ENCODE results near the gene TBC1D14. TPM values are rescaled to one million over a fixed set of nuclear protein-coding genes. Genes with fewer than 3 reads are reported as not detected.

TBC1D14 gene
- total RNA-seq: 40.2 TPM

GRCh38 chr4:6909113-6909969 lies at the start of gene TBC1D14:
Gene TBC1D14 (plus strand): TSS chr4:6909826. CDS start chr4:6923390, 13,564 bp downstream.
- peaks cover 36 to 46% (median 42%) of the 10 kb centered on the region in 3 donors for H3K4me1 ChIP-seq (ENCODE audit: control insufficient read depth in 3 of 3, insufficient read depth in 3 of 3, low read length in 3 of 3)
- no peaks in the 10 kb centered on the region for H3K9me3 ChIP-seq (ENCODE audit: control insufficient read depth in 3 of 3, low read length in 3 of 3)
- H3K27ac ChIP-seq (ENCODE audit: low read depth, low read length): peak within 1 kb of the TSS; percentile 94
- H3K9ac ChIP-seq (ENCODE audit: low read depth in 1 of 3, low read length in 3 of 3): peak within 1 kb of the TSS; percentile 84 to 92 (median 92)
- H3K27me3 ChIP-seq (ENCODE audit: control insufficient read depth in 3 of 3, insufficient read depth in 3 of 3, low read length in 3 of 3): peaks cover 0 to 6% (median 3%) of the 10 kb centered on the region in 3 donors
- H3K36me3 ChIP-seq (ENCODE audit: control insufficient read depth in 3 of 3, insufficient read depth in 3 of 3, low read length in 3 of 3): no peaks in the 10 kb centered on the region
- peak within 1 kb of the TSS; percentile 87 to 89 (median 88) for H3K4me3 ChIP-seq (ENCODE audit: low read length in 3 of 3)

DNA sequence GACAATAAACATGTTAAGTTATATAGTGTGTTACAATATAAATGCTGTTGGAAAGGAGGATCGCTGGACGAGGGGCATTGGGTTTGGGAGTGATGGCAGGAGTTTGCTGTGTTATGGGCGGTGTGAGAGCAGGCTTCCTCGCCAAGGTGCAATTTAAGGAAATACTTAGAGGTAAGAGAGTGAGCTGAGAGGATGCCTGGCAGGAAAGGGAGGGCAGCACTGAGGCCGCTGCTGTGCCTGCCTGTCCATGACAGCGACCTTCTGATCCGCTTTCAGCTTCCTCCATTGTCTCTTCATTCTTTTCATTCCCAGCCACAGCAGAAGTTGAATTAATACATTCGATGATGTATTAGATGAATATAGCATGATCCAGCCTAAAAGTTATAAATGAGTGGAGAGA lies 41.2 kb upstream of the TBC1D14 start:
- Histone ChIP-seq H3K36me3 (ENCODE audit: control insufficient read depth in 3 of 3, insufficient read depth in 3 of 3, low read length in 3 of 3) (peaks cover 37 to 51% (median 41%) of the 10 kb centered on the region in 3 donors), H3K27me3 (ENCODE audit: control insufficient read depth in 3 of 3, insufficient read depth in 3 of 3, low read length in 3 of 3) (no peaks in the 10 kb centered on the region), H3K4me3 (ENCODE audit: low read length in 3 of 3) (no peak overlapping the region), H3K27ac (ENCODE audit: low read depth, low read length) (no peak overlapping the region), H3K4me1 (ENCODE audit: control insufficient read depth in 3 of 3, insufficient read depth in 3 of 3, low read length in 3 of 3) (peaks cover 20 to 48% (median 35%) of the 10 kb centered on the region in 3 donors), H3K9ac (ENCODE audit: low read depth in 1 of 3, low read length in 3 of 3) (no peak overlapping the region), H3K9me3 (ENCODE audit: control insufficient read depth in 3 of 3, low read length in 3 of 3) (no peaks in the 10 kb centered on the region)

DNA sequence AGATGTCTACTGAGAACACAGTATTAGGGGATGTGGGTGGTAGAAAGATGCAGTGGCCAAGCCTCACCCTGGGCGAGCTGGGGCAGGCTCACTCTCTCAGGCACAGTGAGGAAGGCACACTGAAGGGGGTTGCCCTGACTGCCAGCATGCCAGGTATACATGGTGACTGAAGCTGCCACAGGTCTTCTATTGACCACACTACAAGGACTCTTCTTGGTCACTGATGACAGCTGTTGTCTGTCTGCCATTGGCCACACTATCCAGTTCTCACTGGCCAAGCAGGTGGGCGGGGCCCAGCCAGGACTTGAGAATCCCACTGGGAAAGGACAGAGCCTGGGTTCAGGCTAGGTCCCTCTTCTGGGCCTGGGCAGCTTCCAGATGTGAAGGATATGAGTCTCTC lies 39.7 kb upstream of the TBC1D14 start:
- Histone ChIP-seq H3K27me3 (ENCODE audit: control insufficient read depth in 3 of 3, insufficient read depth in 3 of 3, low read length in 3 of 3) (no peaks in the 10 kb centered on the region), H3K9ac (ENCODE audit: low read depth in 1 of 3, low read length in 3 of 3) (no peak overlapping the region), H3K4me1 (ENCODE audit: control insufficient read depth in 3 of 3, insufficient read depth in 3 of 3, low read length in 3 of 3) (peaks cover 36 to 63% (median 50%) of the 10 kb centered on the region in 3 donors), H3K36me3 (ENCODE audit: control insufficient read depth in 3 of 3, insufficient read depth in 3 of 3, low read length in 3 of 3) (peaks cover 45 to 60% (median 49%) of the 10 kb centered on the region in 3 donors), H3K27ac (ENCODE audit: low read depth, low read length) (peak overlapping the region; percentile 32), H3K9me3 (ENCODE audit: control insufficient read depth in 3 of 3, low read length in 3 of 3) (no peaks in the 10 kb centered on the region), H3K4me3 (ENCODE audit: low read length in 3 of 3) (no peak overlapping the region)

GRCh38 chr4:6873291-6873690 lies 36.3 kb upstream of the TBC1D14 start:
- Histone ChIP-seq H3K36me3 (ENCODE audit: control insufficient read depth in 3 of 3, insufficient read depth in 3 of 3, low read length in 3 of 3) (peaks cover 47 to 59% (median 54%) of the 10 kb centered on the region in 3 donors), H3K9ac (ENCODE audit: low read depth in 1 of 3, low read length in 3 of 3) (no peak overlapping the region), H3K4me1 (ENCODE audit: control insufficient read depth in 3 of 3, insufficient read depth in 3 of 3, low read length in 3 of 3) (peaks cover 37 to 60% (median 50%) of the 10 kb centered on the region in 3 donors), H3K9me3 (ENCODE audit: control insufficient read depth in 3 of 3, low read length in 3 of 3) (no peaks in the 10 kb centered on the region), H3K27me3 (ENCODE audit: control insufficient read depth in 3 of 3, insufficient read depth in 3 of 3, low read length in 3 of 3) (no peaks in the 10 kb centered on the region), H3K4me3 (ENCODE audit: low read length in 3 of 3) (no peak overlapping the region), H3K27ac (ENCODE audit: low read depth, low read length) (peak overlapping the region; percentile 67)

GRCh38 chr4:6873792-6874461 lies 35.7 kb upstream of the TBC1D14 start:
- Histone ChIP-seq H3K27me3 (ENCODE audit: control insufficient read depth in 3 of 3, insufficient read depth in 3 of 3, low read length in 3 of 3) (no peaks in the 10 kb centered on the region), H3K9me3 (ENCODE audit: control insufficient read depth in 3 of 3, low read length in 3 of 3) (no peaks in the 10 kb centered on the region), H3K4me1 (ENCODE audit: control insufficient read depth in 3 of 3, insufficient read depth in 3 of 3, low read length in 3 of 3) (peaks cover 37 to 54% (median 47%) of the 10 kb centered on the region in 3 donors), H3K36me3 (ENCODE audit: control insufficient read depth in 3 of 3, insufficient read depth in 3 of 3, low read length in 3 of 3) (peaks cover 53 to 62% (median 58%) of the 10 kb centered on the region in 3 donors), H3K9ac (ENCODE audit: low read depth in 1 of 3, low read length in 3 of 3) (peak overlapping the region in 2 of 3 donors; percentile 10 to 15), H3K27ac (ENCODE audit: low read depth, low read length) (peak overlapping the region; percentile 67), H3K4me3 (ENCODE audit: low read length in 3 of 3) (no peak overlapping the region)

DNA sequence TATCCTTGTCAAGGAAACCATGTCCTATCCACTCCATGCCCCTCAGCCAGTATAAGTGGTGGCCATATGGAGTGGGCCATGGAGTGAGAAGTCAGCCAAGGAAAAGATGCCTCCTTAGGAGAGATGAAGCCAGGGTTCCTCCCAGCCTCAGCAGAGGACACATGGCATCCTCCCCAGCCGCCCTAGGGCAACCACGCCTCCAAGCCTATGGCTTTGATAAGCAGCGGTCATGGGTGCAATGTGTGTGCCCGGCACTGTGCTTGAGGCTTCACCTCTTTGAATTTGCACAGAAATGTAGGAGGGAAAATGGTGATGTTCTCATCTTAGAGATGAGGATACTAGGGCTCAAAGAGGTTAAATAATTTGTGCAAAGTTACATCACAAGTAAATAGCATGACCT lies 34.6 kb upstream of the TBC1D14 start:
- Histone ChIP-seq H3K27me3 (ENCODE audit: control insufficient read depth in 3 of 3, insufficient read depth in 3 of 3, low read length in 3 of 3) (no peaks in the 10 kb centered on the region), H3K9me3 (ENCODE audit: control insufficient read depth in 3 of 3, low read length in 3 of 3) (no peaks in the 10 kb centered on the region), H3K4me3 (ENCODE audit: low read length in 3 of 3) (no peak overlapping the region), H3K27ac (ENCODE audit: low read depth, low read length) (peak overlapping the region; percentile 67), H3K36me3 (ENCODE audit: control insufficient read depth in 3 of 3, insufficient read depth in 3 of 3, low read length in 3 of 3) (peaks cover 62 to 71% (median 66%) of the 10 kb centered on the region in 3 donors), H3K9ac (ENCODE audit: low read depth in 1 of 3, low read length in 3 of 3) (peak overlapping the region in 1 of 3 donors; percentile 19), H3K4me1 (ENCODE audit: control insufficient read depth in 3 of 3, insufficient read depth in 3 of 3, low read length in 3 of 3) (peaks cover 34 to 46% (median 40%) of the 10 kb centered on the region in 3 donors)

DNA sequence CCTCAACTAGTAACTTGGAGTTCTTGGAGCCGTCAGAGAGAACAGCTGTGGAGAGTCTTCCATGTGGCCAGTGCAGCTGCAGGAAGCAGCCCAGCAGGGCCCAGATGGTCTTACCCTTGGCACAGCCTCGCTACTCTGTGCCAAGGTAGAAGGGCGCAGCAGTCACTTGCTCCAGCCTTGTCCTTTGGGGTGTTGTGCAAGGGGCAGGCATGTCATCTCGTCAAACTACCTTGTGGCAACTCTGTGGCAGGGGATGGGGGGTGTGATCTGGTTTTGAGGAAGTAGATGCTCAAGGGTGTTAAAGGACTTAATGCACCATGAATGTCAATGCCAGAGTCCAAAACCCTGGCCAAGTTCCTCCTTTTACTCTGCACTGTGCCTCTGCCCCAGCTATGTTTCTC lies 34.2 kb upstream of the TBC1D14 start:
- Histone ChIP-seq H3K9me3 (ENCODE audit: control insufficient read depth in 3 of 3, low read length in 3 of 3) (no peaks in the 10 kb centered on the region), H3K4me1 (ENCODE audit: control insufficient read depth in 3 of 3, insufficient read depth in 3 of 3, low read length in 3 of 3) (peaks cover 34 to 44% (median 38%) of the 10 kb centered on the region in 3 donors), H3K27me3 (ENCODE audit: control insufficient read depth in 3 of 3, insufficient read depth in 3 of 3, low read length in 3 of 3) (no peaks in the 10 kb centered on the region), H3K9ac (ENCODE audit: low read depth in 1 of 3, low read length in 3 of 3) (no peak overlapping the region), H3K4me3 (ENCODE audit: low read length in 3 of 3) (no peak overlapping the region), H3K36me3 (ENCODE audit: control insufficient read depth in 3 of 3, insufficient read depth in 3 of 3, low read length in 3 of 3) (peaks cover 66 to 74% (median 69%) of the 10 kb centered on the region in 3 donors), H3K27ac (ENCODE audit: low read depth, low read length) (peak overlapping the region; percentile 36)

GRCh38 chr4:6876440-6876839 lies 33.2 kb upstream of the TBC1D14 start:
- Histone ChIP-seq H3K4me1 (ENCODE audit: control insufficient read depth in 3 of 3, insufficient read depth in 3 of 3, low read length in 3 of 3) (peaks cover 34 to 44% (median 38%) of the 10 kb centered on the region in 3 donors), H3K4me3 (ENCODE audit: low read length in 3 of 3) (no peak overlapping the region), H3K9ac (ENCODE audit: low read depth in 1 of 3, low read length in 3 of 3) (no peak overlapping the region), H3K27ac (ENCODE audit: low read depth, low read length) (peak overlapping the region; percentile 36), H3K9me3 (ENCODE audit: control insufficient read depth in 3 of 3, low read length in 3 of 3) (no peaks in the 10 kb centered on the region), H3K36me3 (ENCODE audit: control insufficient read depth in 3 of 3, insufficient read depth in 3 of 3, low read length in 3 of 3) (peaks cover 76 to 82% (median 78%) of the 10 kb centered on the region in 3 donors), H3K27me3 (ENCODE audit: control insufficient read depth in 3 of 3, insufficient read depth in 3 of 3, low read length in 3 of 3) (no peaks in the 10 kb centered on the region)

DNA sequence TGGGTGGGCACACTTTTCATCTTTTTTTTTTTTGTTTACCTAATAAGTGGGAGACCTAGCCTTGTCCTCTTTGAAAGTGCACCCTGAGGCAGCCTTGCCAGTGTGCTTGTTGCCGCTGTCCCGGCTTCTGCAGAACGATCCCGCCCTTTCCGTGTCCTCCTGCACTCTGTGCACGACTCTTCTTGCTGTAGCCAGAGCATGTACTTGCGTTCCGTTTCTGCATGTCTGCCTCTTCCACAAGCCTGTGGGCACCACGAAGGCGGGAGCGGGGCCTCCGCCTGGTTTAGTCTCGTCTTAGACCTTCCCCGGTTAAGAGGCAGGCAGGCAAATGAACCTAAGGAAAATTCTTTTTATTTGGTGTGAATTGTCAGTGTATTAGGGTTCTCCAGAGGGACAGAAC lies 32.6 kb upstream of the TBC1D14 start:
- Histone ChIP-seq H3K27ac (ENCODE audit: low read depth, low read length) (no peak overlapping the region), H3K9ac (ENCODE audit: low read depth in 1 of 3, low read length in 3 of 3) (no peak overlapping the region), H3K36me3 (ENCODE audit: control insufficient read depth in 3 of 3, insufficient read depth in 3 of 3, low read length in 3 of 3) (peaks cover 77 to 82% (median 78%) of the 10 kb centered on the region in 3 donors), H3K27me3 (ENCODE audit: control insufficient read depth in 3 of 3, insufficient read depth in 3 of 3, low read length in 3 of 3) (no peaks in the 10 kb centered on the region), H3K4me1 (ENCODE audit: control insufficient read depth in 3 of 3, insufficient read depth in 3 of 3, low read length in 3 of 3) (peaks cover 34 to 40% (median 38%) of the 10 kb centered on the region in 3 donors), H3K4me3 (ENCODE audit: low read length in 3 of 3) (no peak overlapping the region), H3K9me3 (ENCODE audit: control insufficient read depth in 3 of 3, low read length in 3 of 3) (no peaks in the 10 kb centered on the region)
